Uterus (tissue), 2 donors: ENCODE data around the gene SMPX.

Source experiments
- POLR2A ChIP-seq, 2 donors: fragments of 450-650 bp; IDR thresholded peaks; one replicate each; pipeline ENCODE4 v1.6.1; 2016; ENCODE audit warnings: antibody characterized with exemption in 2 of 2, mild to moderate bottlenecking in 1 of 2, moderate library complexity in 1 of 2
- TF ChIP-seq, protein P1 (sequence below), 4 experiments: fragments of 200-600 bp in 2 of 4; fragments of 450-650 bp in 2 of 4; sonication (generic) in 2 of 4; IDR thresholded peaks; one replicate each; pipeline ENCODE4 v1.5.1; 2016 to 2019; ENCODE audit warnings: antibody characterized with exemption in 4 of 4, mild to moderate bottlenecking in 2 of 4, moderate library complexity in 1 of 4

DNA sequence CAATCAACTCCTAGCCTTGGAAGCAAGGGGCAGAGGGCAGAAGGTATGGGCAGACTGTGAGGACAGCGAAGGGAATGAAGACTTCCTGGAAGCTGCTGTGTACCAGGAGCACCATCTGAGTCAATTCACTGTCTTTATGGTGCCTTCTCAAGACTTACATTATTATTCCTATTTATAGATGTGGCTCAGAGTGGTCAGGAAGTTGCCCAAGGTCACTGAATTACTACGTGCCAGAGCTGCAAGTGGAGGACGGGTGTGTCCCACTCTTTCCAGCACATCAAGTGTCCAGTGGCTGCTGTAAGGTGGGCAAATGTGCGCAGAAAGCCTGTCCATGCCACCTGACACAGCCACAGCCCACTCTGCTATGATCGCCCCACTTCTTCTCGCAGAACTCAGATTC lies 32.0 kb downstream of the SMPX start:
- TF ChIP-seq, protein P1, sequence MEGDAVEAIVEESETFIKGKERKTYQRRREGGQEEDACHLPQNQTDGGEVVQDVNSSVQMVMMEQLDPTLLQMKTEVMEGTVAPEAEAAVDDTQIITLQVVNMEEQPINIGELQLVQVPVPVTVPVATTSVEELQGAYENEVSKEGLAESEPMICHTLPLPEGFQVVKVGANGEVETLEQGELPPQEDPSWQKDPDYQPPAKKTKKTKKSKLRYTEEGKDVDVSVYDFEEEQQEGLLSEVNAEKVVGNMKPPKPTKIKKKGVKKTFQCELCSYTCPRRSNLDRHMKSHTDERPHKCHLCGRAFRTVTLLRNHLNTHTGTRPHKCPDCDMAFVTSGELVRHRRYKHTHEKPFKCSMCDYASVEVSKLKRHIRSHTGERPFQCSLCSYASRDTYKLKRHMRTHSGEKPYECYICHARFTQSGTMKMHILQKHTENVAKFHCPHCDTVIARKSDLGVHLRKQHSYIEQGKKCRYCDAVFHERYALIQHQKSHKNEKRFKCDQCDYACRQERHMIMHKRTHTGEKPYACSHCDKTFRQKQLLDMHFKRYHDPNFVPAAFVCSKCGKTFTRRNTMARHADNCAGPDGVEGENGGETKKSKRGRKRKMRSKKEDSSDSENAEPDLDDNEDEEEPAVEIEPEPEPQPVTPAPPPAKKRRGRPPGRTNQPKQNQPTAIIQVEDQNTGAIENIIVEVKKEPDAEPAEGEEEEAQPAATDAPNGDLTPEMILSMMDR (IDR thresholded peaks at IDR 0.05) = no peak
- no peak for TF ChIP-seq POLR2A (IDR thresholded peaks at IDR 0.05)
